Activated T-helper 1 cell treated with Interleukin-2 at 50 U/mL for 16 hours (primary cell): ENCODE measurements around the gene SYT10.
"Not testable (repeated sequence)": the region's sequence is repeated elsewhere in the genome, so short reads cannot be mapped to it uniquely, and the experiment has no call there.

ENCODE experiments used
- DNase-seq: peaks from one replicate; pipeline ENCODE4 v3.0.0-alpha.2; 2020; ENCODE audit warnings: low read depth

SYT10 gene, protein sequence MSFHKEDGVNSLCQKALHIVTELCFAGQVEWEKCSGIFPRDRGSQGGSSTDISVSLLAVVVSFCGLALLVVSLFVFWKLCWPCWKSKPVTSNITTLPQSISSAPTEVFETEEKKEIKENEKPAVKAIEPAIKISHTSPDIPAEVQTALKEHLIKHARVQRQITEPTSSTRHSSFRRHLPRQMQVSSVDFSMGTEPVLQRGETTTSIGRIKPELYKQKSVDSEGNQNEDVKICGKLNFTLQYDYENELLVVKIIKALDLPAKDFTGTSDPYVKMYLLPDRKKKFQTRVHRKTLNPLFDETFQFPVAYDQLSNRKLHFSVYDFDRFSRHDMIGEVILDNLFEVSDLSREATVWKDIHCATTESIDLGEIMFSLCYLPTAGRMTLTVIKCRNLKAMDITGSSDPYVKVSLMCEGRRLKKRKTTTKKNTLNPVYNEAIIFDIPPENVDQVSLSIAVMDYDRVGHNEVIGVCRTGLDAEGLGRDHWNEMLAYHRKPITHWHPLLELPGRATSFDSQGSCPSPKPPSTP

GRCh38 chr12:33439587-33440011 is at the start of gene SYT10:
SYT10 (minus strand) TSS chr12:33439819; CDS start chr12:33439522, 297 bp downstream.
- DNase-seq = no peak

DNA sequence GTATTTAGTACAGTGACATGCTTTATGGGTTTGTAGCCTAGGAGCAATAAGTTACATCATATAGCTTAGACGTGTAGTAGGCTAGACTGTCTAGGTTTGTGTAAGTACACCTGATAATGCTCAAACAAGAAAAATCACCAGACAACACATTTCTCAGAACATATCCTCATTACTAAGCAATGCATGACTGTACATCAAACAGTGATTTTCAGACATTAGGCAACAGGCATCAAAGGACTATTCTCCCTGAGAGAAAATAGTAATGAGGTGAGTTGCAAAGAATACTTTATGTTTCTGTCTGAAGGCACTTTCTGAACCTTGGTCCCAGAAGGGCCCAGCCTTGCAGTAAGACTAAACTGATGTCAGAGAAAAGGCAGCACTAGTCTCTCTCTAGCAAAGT is 48.4 kb upstream of the SYT10 start:
- no peak for DNase-seq

- no peak for DNase-seq
These were observed 46.4 kb upstream of the SYT10 start for GRCh38 chr12:33486058-33486457.

DNA sequence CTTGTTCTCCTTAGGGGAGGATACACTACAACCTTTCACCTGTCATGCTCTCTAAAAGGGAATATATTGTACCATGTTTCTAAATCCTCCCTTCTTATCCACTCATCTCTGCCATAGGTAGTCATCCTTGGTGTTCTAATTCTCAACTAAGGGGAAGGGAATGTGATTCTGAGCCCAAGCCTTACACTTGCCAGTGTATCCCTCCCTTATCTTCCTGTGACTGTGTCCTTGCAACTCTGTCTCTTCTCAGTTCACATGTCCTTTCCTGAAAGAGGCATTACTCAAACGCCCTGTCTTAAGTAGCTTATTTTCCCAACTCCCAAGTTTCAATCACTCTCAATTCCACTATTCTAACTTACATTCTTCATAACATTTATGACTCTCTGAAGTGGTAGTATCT is 44.5 kb upstream of the SYT10 start:
- DNase-seq = no peak

DNA sequence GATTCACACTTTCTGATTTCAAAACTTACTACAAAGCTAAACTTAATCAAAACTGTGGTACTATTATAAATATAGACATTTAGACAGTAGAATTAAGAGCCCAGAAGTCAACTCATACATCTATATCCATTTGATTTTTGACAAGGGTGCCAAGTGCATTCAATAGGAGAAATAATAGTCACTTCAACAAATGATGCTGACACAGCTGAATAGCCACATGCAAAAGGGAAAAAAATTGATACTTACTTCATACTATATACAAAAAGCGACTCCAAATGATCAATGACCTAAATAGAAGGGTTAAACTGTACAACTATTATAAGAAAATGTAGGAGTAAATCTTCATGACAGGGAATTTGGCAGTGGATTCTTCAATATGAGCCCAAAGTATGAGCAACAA is 40.7 kb upstream of the SYT10 start:
- DNase-seq = no peak

DNA sequence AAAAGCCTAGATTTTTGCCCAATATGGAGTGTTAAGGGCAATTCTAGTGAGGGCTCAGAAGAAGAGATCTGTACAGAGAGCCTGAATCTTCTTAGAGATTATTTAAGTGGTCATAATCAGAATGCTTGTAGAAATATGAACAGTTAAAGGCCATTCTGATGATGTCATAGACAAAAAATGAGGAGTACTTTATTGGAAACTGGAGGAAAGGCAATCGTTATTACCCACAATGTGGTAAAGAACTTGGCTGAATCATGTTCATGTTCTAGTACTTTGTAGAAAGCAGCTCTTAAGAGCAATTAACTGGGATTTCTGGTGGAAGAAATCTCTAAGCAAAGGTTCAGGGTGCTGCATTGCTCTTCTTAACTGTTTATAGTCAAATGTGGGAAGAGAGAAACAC is 36.4 kb upstream of the SYT10 start:
- no peak for DNase-seq

GRCh38 chr12:33472299-33472698 is 32.7 kb upstream of the SYT10 start:
- no peak for DNase-seq

GRCh38 chr12:33455096-33455495 is 15.5 kb upstream of the SYT10 start:
- DNase-seq = no peak

GRCh38 chr12:33450480-33450879 is 10.9 kb upstream of the SYT10 start:
- no peak for DNase-seq

DNA sequence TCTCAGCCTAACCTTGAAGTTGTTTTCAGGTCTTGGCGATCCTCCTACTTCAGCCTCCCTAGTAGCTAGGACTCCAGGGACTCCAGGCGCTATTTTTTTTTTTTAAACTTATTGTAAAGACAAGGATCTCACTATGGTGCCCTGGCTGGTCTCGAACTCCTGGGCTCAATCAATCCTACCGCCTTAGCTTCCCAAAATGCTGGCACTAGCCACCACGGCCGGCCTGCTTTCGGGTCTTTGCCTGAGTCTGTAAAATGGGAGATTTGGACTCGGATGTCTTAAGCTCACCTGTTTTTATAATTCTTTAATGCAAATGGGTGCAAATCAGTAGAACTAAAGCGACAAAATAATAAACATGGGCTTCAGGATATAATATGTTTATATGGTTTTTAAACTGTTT is 858 bp upstream of the SYT10 start:
- DNase-seq = no peak

DNA sequence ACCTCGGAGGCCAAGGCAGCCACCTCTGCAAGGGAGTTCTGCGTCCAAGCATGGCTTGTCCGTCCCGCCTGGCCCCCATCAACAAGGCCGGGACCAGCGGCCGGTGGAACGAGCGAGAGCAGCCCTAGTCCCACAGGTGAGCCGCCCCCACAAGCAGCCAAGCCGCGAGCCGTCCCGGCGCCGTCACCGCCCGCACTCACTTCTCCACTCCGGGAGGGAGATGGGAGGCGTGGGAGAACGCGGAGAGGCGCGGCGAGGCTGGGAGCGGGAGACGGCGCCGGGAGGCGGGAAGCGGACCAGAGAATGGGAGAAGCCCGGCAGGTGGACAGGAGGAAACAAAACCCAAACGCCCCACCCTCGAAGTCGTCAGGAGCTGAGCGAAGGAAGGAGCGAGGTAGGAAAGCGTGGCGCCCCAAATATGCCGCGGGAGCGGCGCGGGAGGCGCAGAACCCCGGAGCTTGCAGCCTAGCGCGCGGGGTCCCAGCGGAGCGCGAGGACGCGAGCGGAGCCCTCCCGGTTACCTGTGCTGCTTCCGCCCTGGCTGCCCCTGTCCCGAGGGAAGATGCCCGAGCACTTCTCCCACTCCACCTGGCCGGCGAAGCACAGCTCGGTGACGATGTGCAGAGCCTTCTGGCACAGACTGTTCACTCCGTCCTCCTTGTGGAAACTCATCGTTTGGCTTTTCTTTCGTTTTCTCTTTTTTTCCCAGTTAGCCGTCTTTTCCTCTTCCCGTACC is 600 bp downstream of the SYT10 start:
- DNase-seq = no peak

- no peak for DNase-seq
These were observed 1.4 kb downstream of the SYT10 start for GRCh38 chr12:33438025-33438772.

DNA sequence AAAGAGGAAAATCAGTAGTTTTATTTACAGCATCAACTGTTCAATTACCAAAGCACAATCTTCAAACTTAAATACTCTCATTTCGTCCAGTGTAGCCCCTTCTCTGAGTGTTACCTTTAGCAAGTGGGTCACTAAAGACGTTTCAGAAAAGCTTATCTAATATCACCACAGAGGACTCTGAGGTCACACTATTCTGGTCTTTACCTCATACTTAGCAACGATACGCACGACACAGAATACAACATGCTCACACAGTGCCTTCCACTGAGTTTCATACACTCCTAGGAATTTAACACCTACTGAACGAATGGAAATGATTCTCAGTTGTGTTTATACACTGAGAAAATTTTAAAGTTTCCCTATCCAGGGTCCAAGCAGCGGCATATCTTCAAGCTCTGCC is 2.0 kb downstream of the SYT10 start:
- DNase-seq = no peak

GRCh38 chr12:33432992-33433391 is 6.6 kb downstream of the SYT10 start:
- DNase-seq = no peak

- DNase-seq = no peak
These were observed 8.0 kb downstream of the SYT10 start for GRCh38 chr12:33431648-33432047.

- no peak for DNase-seq
These were observed 10.2 kb downstream of the SYT10 start for GRCh38 chr12:33429468-33429867.

GRCh38 chr12:33427071-33427470 is 12.5 kb downstream of the SYT10 start:
- DNase-seq = no peak

- DNase-seq = no peak
These were observed 15.9 kb downstream of the SYT10 start for GRCh38 chr12:33423706-33424105.

GRCh38 chr12:33412410-33412809 is 27.2 kb downstream of the SYT10 start:
- not testable (repeated sequence) for DNase-seq

GRCh38 chr12:33383503-33383902 is 56.1 kb downstream of the SYT10 start:
- no peak for DNase-seq

DNA sequence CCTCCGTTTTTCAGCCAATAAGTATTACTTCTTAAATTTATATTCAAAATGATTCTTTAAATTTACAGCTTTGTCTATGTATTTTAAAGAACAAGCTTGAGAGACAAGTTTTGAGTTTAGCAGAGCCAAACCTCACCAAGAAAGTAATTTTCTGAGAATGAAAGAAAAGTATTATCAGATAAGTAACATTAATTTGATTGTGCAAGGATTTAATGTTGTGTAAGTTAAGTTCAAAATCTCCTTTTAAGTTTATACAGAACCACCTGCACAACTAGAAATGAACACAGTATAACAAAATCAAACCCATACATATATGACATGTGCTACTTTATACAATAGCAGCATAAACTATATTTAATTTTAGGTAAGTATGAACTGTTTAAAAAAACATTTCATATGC is 63.5 kb downstream of the SYT10 start:
- no peak for DNase-seq

- no peak for DNase-seq
These were observed 69.3 kb downstream of the SYT10 start for GRCh38 chr12:33370318-33370717.

DNA sequence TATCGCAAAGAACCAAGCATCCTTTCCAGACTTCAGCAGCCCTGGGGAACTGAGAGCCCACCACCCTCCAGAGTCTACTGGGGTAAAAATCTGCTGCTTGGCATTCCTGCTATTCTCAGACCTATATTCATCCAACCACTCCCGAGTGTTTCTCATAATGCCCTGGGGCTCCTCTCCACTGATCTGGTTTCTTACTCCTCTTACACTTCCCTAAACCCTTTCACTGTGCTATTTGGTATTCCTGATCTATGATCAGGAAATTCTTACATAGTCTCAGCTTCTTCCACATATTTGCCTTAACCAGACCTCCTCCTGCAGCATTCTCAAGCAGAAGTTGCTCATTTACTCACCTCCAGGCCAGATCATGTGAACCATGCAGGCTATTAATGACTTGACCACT is 82.4 kb downstream of the SYT10 start:
- DNase-seq = no peak
